Left ventricle myocardium inferior (tissue), 1 donor: ENCODE results near the gene ZXDC. TPM values are rescaled to one million over a fixed set of nuclear protein-coding genes. Genes with fewer than 3 reads are reported as not detected.

Experiments
- DNase-seq: peaks from one replicate; pipeline ENCODE4 v3.0.0-alpha.2; 2020
- H3K27ac ChIP-seq: fragments of 200-600 bp; replicated peaks from 2 replicates; pipeline ENCODE4 v1.8.0; 2021
- H3K27me3 ChIP-seq: fragments of 200-600 bp; 2 replicates; pipeline ENCODE4 v1.8.0; 2021; ENCODE audit warnings: low read depth
- H3K36me3 ChIP-seq: fragments of 200-600 bp; 2 replicates; pipeline ENCODE4 v1.8.0; 2021
- H3K4me1 ChIP-seq: fragments of 200-600 bp; 2 replicates; pipeline ENCODE4 v1.8.0; 2021
- H3K4me3 ChIP-seq: fragments of 200-600 bp; 2 replicates; pipeline ENCODE4 v1.8.0; 2021; ENCODE audit warnings: mild to moderate bottlenecking, moderate library complexity
- H3K9me3 ChIP-seq: fragments of 200-600 bp; replicated peaks from 2 replicates; pipeline ENCODE4 v1.8.0; 2021
- CTCF ChIP-seq: fragments of 200-600 bp; IDR thresholded peaks from 2 replicates; pipeline ENCODE4 v1.8.0; 2021; ENCODE audit warnings: antibody characterized with exemption, mild to moderate bottlenecking, borderline replicate concordance
- intact Hi-C: fragments of 100-400 bp; cut with micrococcal nuclease; formaldehyde crosslinking; loops from one replicate; pipeline ENCODE4 v1.11.0; 2022
- total RNA-seq: library from RNA; stranded (reverse); fragmentation: NEBNext Ultra II Directional; extraction: Animal tissue kit (Norgen Biotek cat#: 25700); gene quantifications from one replicate; pipeline ENCODE4 v1.2.1, GENCODE V29; 2021
- donor health status: DM: no; HTN: yes; CAD: no; lungs with severe emphysema.

The ZXDC gene
- total RNA-seq, 1 donor from 2014 or later: 15.6 TPM

GRCh38 chr3:126500016-126500415 lies 24.3 kb upstream of the ZXDC start:
- no peak overlapping the region for H3K4me3 ChIP-seq
- no peaks in the 10 kb centered on the region for H3K9me3 ChIP-seq
- H3K4me1 ChIP-seq: peaks cover 6% of the 10 kb centered on the region
- H3K27ac ChIP-seq: no peak overlapping the region
- peaks cover 15% of the 10 kb centered on the region for H3K27me3 ChIP-seq
- DNase-seq: no peak
- no peak for TF ChIP-seq CTCF
- no peaks in the 10 kb centered on the region for H3K36me3 ChIP-seq
- intact Hi-C loops: no loop called here

GRCh38 chr3:126499401-126499800 lies 23.7 kb upstream of the ZXDC start:
- DNase-seq: no peak
- H3K36me3 ChIP-seq: no peaks in the 10 kb centered on the region
- peaks cover 9% of the 10 kb centered on the region for H3K27me3 ChIP-seq
- no peaks in the 10 kb centered on the region for H3K9me3 ChIP-seq
- intact Hi-C loops: no loop called here
- H3K4me3 ChIP-seq: no peak overlapping the region
- TF ChIP-seq CTCF: no peak
- no peak overlapping the region for H3K27ac ChIP-seq
- peaks cover 6% of the 10 kb centered on the region for H3K4me1 ChIP-seq

- Histone ChIP-seq H3K36me3 (no peaks in the 10 kb centered on the region), H3K27me3 (peaks cover 8% of the 10 kb centered on the region), H3K9me3 (no peaks in the 10 kb centered on the region), H3K4me1 (peaks cover 6% of the 10 kb centered on the region), H3K4me3 (no peak overlapping the region), H3K27ac (no peak overlapping the region)
- intact Hi-C loops: no loop called here
- no peak for DNase-seq
- no peak for TF ChIP-seq CTCF
Observed at GRCh38 chr3:126498929-126499328, 23.2 kb upstream of the ZXDC start.

- H3K4me1 ChIP-seq: peaks cover 6% of the 10 kb centered on the region
- H3K27ac ChIP-seq: no peak overlapping the region
- no peak overlapping the region for H3K4me3 ChIP-seq
- H3K9me3 ChIP-seq: no peaks in the 10 kb centered on the region
- no peak for TF ChIP-seq CTCF
- no peak for DNase-seq
- H3K27me3 ChIP-seq: peaks cover 8% of the 10 kb centered on the region
- H3K36me3 ChIP-seq: no peaks in the 10 kb centered on the region
- intact Hi-C loops: no loop called here
Observed at GRCh38 chr3:126498461-126498860, 22.8 kb upstream of the ZXDC start.

- no peak for DNase-seq
- Histone ChIP-seq H3K27me3 (peaks cover 8% of the 10 kb centered on the region), H3K27ac (no peak overlapping the region), H3K4me1 (peaks cover 6% of the 10 kb centered on the region), H3K4me3 (no peak overlapping the region), H3K9me3 (no peaks in the 10 kb centered on the region), H3K36me3 (no peaks in the 10 kb centered on the region)
- no peak for TF ChIP-seq CTCF
- intact Hi-C loops: no loop called here
Observed at GRCh38 chr3:126497956-126498355, 22.3 kb upstream of the ZXDC start.
